Epidermal melanocyte (primary cell): Measurements from ENCODE around the gene CFP.
A peak's percentile ranks its signal among the peaks of the same experiment; 100 is the strongest.
"Not testable (repeated sequence)": the region's sequence is repeated elsewhere in the genome, so short reads cannot be mapped to it uniquely, and the experiment has no call there.

Experiments
- DNase-seq: peaks from one replicate; pipeline ENCODE4 v3.0.0; 2011; ENCODE audit warnings: low spot score; ENCODE audit not compliant: insufficient read length

The CFP gene

GRCh38 chrX:47629419-47630200, at the start of gene CFP:
Gene CFP (minus strand): TSS chrX:47629930. CDS start chrX:47629844, 86 bp downstream.
- DNase-seq, result no peak

- not testable (repeated sequence) for DNase-seq
Measured at GRCh38 chrX:47675959-47676859, 46.5 kb upstream of the CFP start.

- no peak for DNase-seq
Measured at GRCh38 chrX:47674776-47675175, 45.0 kb upstream of the CFP start.

- DNase-seq, result not testable (repeated sequence)
Measured at GRCh38 chrX:47665797-47666196, 36.1 kb upstream of the CFP start.

- DNase-seq, result no peak
Measured at GRCh38 chrX:47664737-47665136, 35.0 kb upstream of the CFP start.

- no peak for DNase-seq
Measured at GRCh38 chrX:47662144-47662657, 32.5 kb upstream of the CFP start.

- no peak for DNase-seq
Measured at GRCh38 chrX:47661539-47661938, 31.8 kb upstream of the CFP start.

GRCh38 chrX:47659421-47659726, 29.6 kb upstream of the CFP start:
- DNase-seq, result no peak

GRCh38 chrX:47658684-47659420, 29.1 kb upstream of the CFP start, which contains the start of gene UXT:
Gene UXT (minus strand): TSS chrX:47659180. CDS start chrX:47658927, 253 bp downstream.
- peak; percentile 46 for DNase-seq

- DNase-seq, result no peak
Measured at GRCh38 chrX:47658301-47658683, 28.6 kb upstream of the CFP start.

- no peak for DNase-seq
Measured at GRCh38 chrX:47651043-47651905, 21.5 kb upstream of the CFP start.

- peak; percentile 74 for DNase-seq
Measured at GRCh38 chrX:47650164-47651042, 20.7 kb upstream of the CFP start, which contains the start of gene ELK1. Gene ELK1 (minus strand): TSS chrX:47650563. CDS start chrX:47641441, 9,122 bp downstream.

GRCh38 chrX:47649781-47650163, 20.0 kb upstream of the CFP start:
- DNase-seq, result no peak

- no peak for DNase-seq
Measured at GRCh38 chrX:47649271-47649670, 19.5 kb upstream of the CFP start.

GRCh38 chrX:47648376-47648775, 18.6 kb upstream of the CFP start:
- no peak for DNase-seq

- no peak for DNase-seq
Measured at GRCh38 chrX:47646636-47647035, 16.9 kb upstream of the CFP start.

GRCh38 chrX:47645530-47645929, 15.8 kb upstream of the CFP start:
- no peak for DNase-seq

GRCh38 chrX:47644557-47645091, 14.9 kb upstream of the CFP start:
- DNase-seq, result no peak

GRCh38 chrX:47643926-47644325, 14.2 kb upstream of the CFP start:
- DNase-seq, result no peak
